H9 (cell line): ENCODE measurements around the gene HK3. TPM values are rescaled to one million over a fixed set of nuclear protein-coding genes. Genes with fewer than 3 reads are reported as not detected.

ENCODE experiments used
- DNase-seq: peaks from one replicate; pipeline ENCODE4 v3.0.0-alpha.2; 2017
- H2AFZ ChIP-seq: one replicate; pipeline ENCODE4 v1.6.1; 2013; ENCODE audit warnings: mild to moderate bottlenecking, low read length, control low read depth, moderate library complexity
- H2AK5ac ChIP-seq: 2 replicates; pipeline ENCODE4 v1.6.1; 2013; ENCODE audit warnings: low read length, control low read depth, mixed read lengths; ENCODE audit not compliant: insufficient read length
- H2BK120ac ChIP-seq: one replicate; pipeline ENCODE4 v1.6.1; 2013; ENCODE audit warnings: low read depth, mild to moderate bottlenecking, low read length, control low read depth, inconsistent platforms; ENCODE audit not compliant: poor library complexity, severe bottlenecking
- H2BK12ac ChIP-seq: 2 replicates; pipeline ENCODE4 v1.6.1; 2013; ENCODE audit warnings: low read length, control low read depth, mixed read lengths, low read depth; ENCODE audit not compliant: insufficient read length
- H2BK15ac ChIP-seq: 2 replicates; pipeline ENCODE4 v1.6.1; 2013; ENCODE audit warnings: low read depth, low read length, control low read depth
- H2BK20ac ChIP-seq: one replicate; pipeline ENCODE4 v1.6.1; 2013; ENCODE audit warnings: low read depth, mild to moderate bottlenecking, low read length, control low read depth, inconsistent platforms; ENCODE audit not compliant: poor library complexity, severe bottlenecking
- H2BK5ac ChIP-seq: 2 replicates; pipeline ENCODE4 v1.6.1; 2013; ENCODE audit warnings: low read length, control low read depth, mixed read lengths; ENCODE audit not compliant: insufficient read length
- H3K14ac ChIP-seq: 2 replicates; pipeline ENCODE4 v1.6.1; 2013; ENCODE audit warnings: low read length, control low read depth; ENCODE audit not compliant: insufficient read depth
- H3K18ac ChIP-seq: 2 replicates; pipeline ENCODE4 v1.6.1; 2013; ENCODE audit warnings: low read depth, mild to moderate bottlenecking, mixed read lengths, low read length, control low read depth; ENCODE audit not compliant: insufficient read length
- H3K23ac ChIP-seq: 2 replicates; pipeline ENCODE4 v1.6.1; 2013; ENCODE audit warnings: low read length, control low read depth, mixed read lengths, low read depth; ENCODE audit not compliant: insufficient read length
- H3K23me2 ChIP-seq: 2 replicates; pipeline ENCODE4 v1.6.1; 2013; ENCODE audit warnings: low read depth, mild to moderate bottlenecking, mixed read lengths, low read length, control low read depth; ENCODE audit not compliant: insufficient read length, poor library complexity, severe bottlenecking
- H3K27ac ChIP-seq: 2 replicates; pipeline ENCODE4 v1.5.1; 2013; ENCODE audit warnings: low read length, control low read depth, mixed read lengths, low read depth; ENCODE audit not compliant: insufficient read length
- H3K27me3 ChIP-seq: 2 replicates; pipeline ENCODE4 v1.6.1; 2013; ENCODE audit warnings: low read length, control low read depth, inconsistent platforms; ENCODE audit not compliant: insufficient read depth
- H3K4ac ChIP-seq: 2 replicates; pipeline ENCODE4 v1.6.1; 2013; ENCODE audit warnings: low read depth, mild to moderate bottlenecking, control low read depth, inconsistent platforms, low read length, moderate library complexity
- H3K4me1 ChIP-seq: 2 replicates; pipeline ENCODE4 v1.6.1; 2013; ENCODE audit warnings: low read length, control low read depth, inconsistent platforms; ENCODE audit not compliant: insufficient read depth
- H3K4me2 ChIP-seq: 2 replicates; pipeline ENCODE4 v1.6.1; 2013; ENCODE audit warnings: low read length, control low read depth, mixed read lengths; ENCODE audit not compliant: insufficient read length, insufficient read depth
- H3K56ac ChIP-seq: 2 replicates; pipeline ENCODE4 v1.6.1; 2013; ENCODE audit warnings: low read depth, mild to moderate bottlenecking, mixed read lengths, low read length, control low read depth; ENCODE audit not compliant: insufficient read length
- H3K79me1 ChIP-seq: 2 replicates; pipeline ENCODE4 v1.6.1; 2013; ENCODE audit warnings: low read depth, mild to moderate bottlenecking, moderate library complexity, low read length, control low read depth, inconsistent platforms; ENCODE audit not compliant: insufficient read depth, poor library complexity, severe bottlenecking
- H3K79me2 ChIP-seq: 2 replicates; pipeline ENCODE4 v1.6.1; 2013; ENCODE audit warnings: low read length, control low read depth, inconsistent platforms; ENCODE audit not compliant: insufficient read depth
- H3K9ac ChIP-seq: 2 replicates; pipeline ENCODE4 v1.6.1; 2013; ENCODE audit warnings: low read length, control low read depth, mixed read lengths; ENCODE audit not compliant: insufficient read length; ENCODE audit errors: extremely low read depth
- H3K9me3 ChIP-seq: one replicate; pipeline ENCODE4 v1.6.1; 2013; ENCODE audit warnings: low read depth, low read length, inconsistent platforms; ENCODE audit not compliant: control insufficient read depth
- H3T11ph ChIP-seq: one replicate; pipeline ENCODE4 v1.6.1; 2013; ENCODE audit warnings: mild to moderate bottlenecking, low read length, control low read depth, inconsistent platforms
- H4K20me1 ChIP-seq: one replicate; pipeline ENCODE4 v1.6.1; 2013; ENCODE audit not compliant: control insufficient read depth, insufficient read length, insufficient read depth
- H4K5ac ChIP-seq: 2 replicates; pipeline ENCODE4 v1.6.1; 2013; ENCODE audit warnings: low read depth, mild to moderate bottlenecking, mixed read lengths, low read length, control low read depth; ENCODE audit not compliant: insufficient read length
- H4K8ac ChIP-seq: replicated peaks from 2 replicates; pipeline ENCODE4 v1.6.1; 2013; ENCODE audit warnings: low read length, control low read depth, mixed read lengths, low read depth; ENCODE audit not compliant: insufficient read length
- H4K91ac ChIP-seq: 2 replicates; pipeline ENCODE4 v1.6.1; 2013; ENCODE audit warnings: low read depth, mild to moderate bottlenecking, moderate library complexity, mixed read lengths, low read length, control low read depth; ENCODE audit not compliant: insufficient read length
- H3K27ac Mint-ChIP-seq, 3 experiments: 2 replicates in 2 of 3; 3 replicates in 1 of 3; pipeline ENCODE4 v1.8.0; 2020 to 2021; ENCODE audit warnings: mixed read lengths in 3 of 3, mild to moderate bottlenecking in 1 of 3, moderate library complexity in 1 of 3
- H3K27me3 Mint-ChIP-seq: 2 replicates; pipeline ENCODE4 v1.8.0; 2021; ENCODE audit warnings: low read depth, mild to moderate bottlenecking, moderate library complexity, mixed read lengths
- H3K36me3 Mint-ChIP-seq, 3 experiments: 2 replicates in 2 of 3; 3 replicates in 1 of 3; pipeline ENCODE4 v1.8.0; 2020 to 2021; ENCODE audit warnings: low read depth in 3 of 3, mixed read lengths in 3 of 3; ENCODE audit not compliant: insufficient read depth in 1 of 3
- H3K4me1 Mint-ChIP-seq, 2 experiments: 2 replicates each; pipeline ENCODE4 v1.8.0; 2020; ENCODE audit warnings: mixed read lengths in 2 of 2
- H3K4me3 Mint-ChIP-seq, 2 experiments: 2 replicates in 1 of 2; 3 replicates in 1 of 2; pipeline ENCODE4 v1.8.0; 2020 to 2021; ENCODE audit warnings: mild to moderate bottlenecking in 2 of 2, mixed read lengths in 2 of 2, moderate library complexity in 1 of 2
- H3K9me3 Mint-ChIP-seq, 2 experiments: 2 replicates in 1 of 2; 3 replicates in 1 of 2; pipeline ENCODE4 v1.8.0; 2020; ENCODE audit warnings: mild to moderate bottlenecking in 2 of 2, mixed read lengths in 2 of 2, moderate library complexity in 1 of 2
- CTCF ChIP-seq: fragments of 200-600 bp; sonication (generic); conservative IDR thresholded peaks from 3 replicates; pipeline ENCODE4 v1.8.0; 2021; ENCODE audit warnings: antibody characterized with exemption, mild to moderate bottlenecking
- WGBS: extraction: QIAGEN DNeasy Blood & Tissue Kit; methylation state at CpG from one replicate; pipeline ENCODE4 v1.1.7; 2013; ENCODE audit warnings: missing lambda C conversion rate, low lambda C conversion rate, mixed read lengths; ENCODE audit not compliant: insufficient read length; ENCODE audit errors: extremely low coverage; 5-methylcytosine and 5-hydroxymethylcytosine counted together
- total RNA-seq: library from RNA; stranded (reverse); gene quantifications from 2 replicates; pipeline ENCODE4 v1.2.1, GENCODE V29; 2021

Gene HK3
- total RNA-seq, 1 experiment from 2014 or later = not detected

GRCh38 chr5:176847148-176847547 is 52.0 kb downstream of the HK3 start:
- no peaks in the 10 kb centered on the region for H4K20me1 ChIP-seq
- no peak overlapping the region for H2BK120ac ChIP-seq
- no peaks in the 10 kb centered on the region for H3K27me3 ChIP-seq
- no peak overlapping the region for H3K56ac ChIP-seq
- Mint-ChIP-seq H3K4me3 (no peak overlapping the region), H3K27me3 (no peaks in the 10 kb centered on the region; the same call in 1 of the 2 replicates), H3K36me3 (no peaks in the 10 kb centered on the region), H3K9me3 (no peaks in the 10 kb centered on the region), H3K27ac (no peak overlapping the region; a peak in 1 of 7 replicates), H3K4me1 (peaks cover 0 to 26% of the 10 kb centered on the region in 2 experiments; a peak in 2 of 4 replicates)
- H3K27ac ChIP-seq = no peak overlapping the region
- WGBS = no CpG with 5 or more reads among the region's 18 CpGs
- no peak overlapping the region for H4K5ac ChIP-seq
- no peaks in the 10 kb centered on the region for H3K4me1 ChIP-seq
- H4K91ac ChIP-seq = no peak overlapping the region
- H3K4ac ChIP-seq = no peak overlapping the region
- no peak for DNase-seq
- H3K14ac ChIP-seq = no peak overlapping the region
- H3K23ac ChIP-seq = no peak overlapping the region
- no peaks in the 10 kb centered on the region for H3K79me2 ChIP-seq
- H3K23me2 ChIP-seq = no peaks in the 10 kb centered on the region
- no peak overlapping the region for H4K8ac ChIP-seq
- H3T11ph ChIP-seq = no peak overlapping the region
- no peak overlapping the region for H3K9ac ChIP-seq
- H2AFZ ChIP-seq = no peak overlapping the region
- no peaks in the 10 kb centered on the region for H3K79me1 ChIP-seq
- no peak overlapping the region for H2BK5ac ChIP-seq
- H2BK20ac ChIP-seq = no peak overlapping the region
- no peak overlapping the region for H2AK5ac ChIP-seq
- TF ChIP-seq CTCF = no peak
- no peak overlapping the region for H2BK12ac ChIP-seq
- H3K18ac ChIP-seq = no peak overlapping the region
- no peaks in the 10 kb centered on the region for H3K9me3 ChIP-seq
- H3K4me2 ChIP-seq = no peak overlapping the region
- H2BK15ac ChIP-seq = no peak overlapping the region
